D341Med (cell line): ENCODE data around the gene TNS3.

Source experiments
- DNase-seq: peaks from one replicate; pipeline ENCODE4 v3.0.0; 2012; ENCODE audit warnings: low spot score

The TNS3 gene

GRCh38 chr7:47581438-47581803 is 490 bp downstream of the TNS3 start:
- DNase-seq, result no peak

GRCh38 chr7:47580811-47581331 is 1.0 kb downstream of the TNS3 start:
- no peak for DNase-seq

- DNase-seq, result no peak
Observed at GRCh38 chr7:47580175-47580706, 1.7 kb downstream of the TNS3 start.

GRCh38 chr7:47579458-47579857 is 2.5 kb downstream of the TNS3 start:
- no peak for DNase-seq

GRCh38 chr7:47578579-47579270 is 3.2 kb downstream of the TNS3 start:
- no peak for DNase-seq

GRCh38 chr7:47577321-47577919 is 4.5 kb downstream of the TNS3 start:
- no peak for DNase-seq

GRCh38 chr7:47576866-47577306 is 5.0 kb downstream of the TNS3 start:
- DNase-seq, result no peak

GRCh38 chr7:47576031-47576865 is 5.7 kb downstream of the TNS3 start:
- DNase-seq, result no peak

- DNase-seq, result no peak
Observed at GRCh38 chr7:47574482-47575329, 7.2 kb downstream of the TNS3 start.

GRCh38 chr7:47573758-47574481 is 8.0 kb downstream of the TNS3 start:
- DNase-seq, result no peak

GRCh38 chr7:47572939-47573757 is 8.8 kb downstream of the TNS3 start:
- DNase-seq, result no peak

- DNase-seq, result no peak
Observed at GRCh38 chr7:47572094-47572445, 9.8 kb downstream of the TNS3 start.

- DNase-seq, result no peak
Observed at GRCh38 chr7:47571331-47572093, 10.4 kb downstream of the TNS3 start.

GRCh38 chr7:47570649-47571050 is 11.3 kb downstream of the TNS3 start:
- no peak for DNase-seq

GRCh38 chr7:47568547-47568946 is 13.4 kb downstream of the TNS3 start:
- no peak for DNase-seq

GRCh38 chr7:47568056-47568455 is 13.9 kb downstream of the TNS3 start:
- no peak for DNase-seq

GRCh38 chr7:47565640-47566250 is 16.2 kb downstream of the TNS3 start:
- no peak for DNase-seq

- no peak for DNase-seq
Observed at GRCh38 chr7:47563521-47563920, 18.4 kb downstream of the TNS3 start.
